ENCODE data around the gene IL1R1. TPM values are rescaled to one million over a fixed set of nuclear protein-coding genes. Genes with fewer than 3 reads are reported as not detected.

IL1R1 gene
- total RNA-seq, 2 donors from 2014 or later: 65.1 to 281 TPM

DNA sequence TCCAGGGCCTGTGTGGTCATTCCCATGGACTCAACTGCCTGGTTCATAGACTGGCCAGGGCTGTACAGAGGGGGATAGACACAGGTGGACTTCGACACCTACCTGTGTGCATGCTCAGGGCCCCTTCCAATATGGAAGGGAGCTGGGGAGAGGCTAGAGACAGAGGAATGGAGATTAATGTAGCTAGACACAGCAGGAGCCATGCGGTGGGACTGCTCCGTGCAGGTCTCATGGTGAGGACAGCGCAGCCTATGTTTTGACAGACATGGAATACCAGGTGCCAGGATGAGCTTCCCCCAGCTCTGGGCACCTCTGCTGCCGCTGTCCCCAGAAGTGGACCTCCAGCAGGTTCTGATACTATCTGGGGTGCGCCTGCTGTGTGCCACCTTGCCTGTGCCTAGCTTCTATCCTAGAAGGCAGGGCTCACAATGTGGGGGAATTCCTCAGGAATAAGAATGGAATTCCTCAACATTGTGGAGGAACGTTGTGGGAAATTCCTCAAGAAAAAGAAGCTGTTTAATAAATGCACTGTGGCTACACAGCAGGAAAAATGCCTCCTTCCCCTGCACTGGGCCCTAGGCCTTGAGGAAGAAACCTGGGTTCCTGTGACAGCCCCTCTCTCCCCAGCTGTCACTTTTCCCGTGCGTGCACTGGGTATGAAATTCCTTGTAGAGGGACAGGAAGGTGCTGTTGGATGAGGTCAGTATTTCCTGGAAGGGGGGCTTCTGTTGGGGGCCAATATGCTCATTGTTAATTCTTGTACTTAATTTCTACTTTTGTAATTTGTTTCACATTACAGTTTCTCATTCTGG is 7.3 kb downstream of the IL1R1 start:
- TF ChIP-seq CTCF (IDR thresholded peaks at IDR 0.05): no peak
- H3K27me3 ChIP-seq (replicated peaks; ENCODE audit: insufficient read depth): no peaks in the 10 kb centered on the region
- H3K4me1 ChIP-seq (ENCODE audit: control insufficient read depth in 1 of 2, low read depth in 2 of 2): peaks cover 0 to 5% of the 10 kb centered on the region in 2 donors
- no peak overlapping the region for H3K4me3 ChIP-seq
- DNase-seq (ENCODE audit: low spot score) (no peak), ATAC-seq (ENCODE audit: insufficient number of reproducible peaks, low FRiP score, low read depth) (no peak)
- peaks cover 5% of the 10 kb centered on the region for H3K9me3 ChIP-seq
- peaks cover 6% of the 10 kb centered on the region for H3K36me3 ChIP-seq
- H3K27ac ChIP-seq: no peak overlapping the region

DNA sequence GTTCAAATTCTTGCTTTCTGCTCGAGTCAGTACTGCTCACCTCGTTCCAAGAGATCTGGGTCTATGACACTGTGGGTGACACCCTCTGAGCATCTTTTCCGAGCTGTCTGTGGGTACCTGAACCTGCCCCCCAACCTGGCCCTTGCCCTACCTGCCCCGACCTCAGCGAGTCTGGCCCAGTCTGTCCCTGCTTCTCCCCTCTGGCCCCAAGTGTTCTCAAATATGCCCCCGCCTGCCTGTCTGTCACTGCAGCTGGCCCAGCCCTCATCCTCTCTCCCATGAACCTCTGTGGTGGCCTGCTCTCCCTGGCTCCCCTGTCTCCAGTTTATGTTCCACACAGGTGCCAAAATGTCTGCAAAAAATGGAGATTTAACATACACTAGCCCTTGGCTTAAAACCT is 11.8 kb downstream of the IL1R1 start:
- Histone ChIP-seq H3K27ac (no peak overlapping the region), H3K36me3 (peaks cover 27% of the 10 kb centered on the region), H3K27me3 (replicated peaks; ENCODE audit: insufficient read depth) (no peaks in the 10 kb centered on the region), H3K9me3 (no peaks in the 10 kb centered on the region), H3K4me1 (ENCODE audit: control insufficient read depth in 1 of 2, low read depth in 2 of 2) (peaks cover 7 to 8% of the 10 kb centered on the region in 2 donors), H3K4me3 (no peak overlapping the region)
- DNase-seq (ENCODE audit: low spot score) (no peak), ATAC-seq (ENCODE audit: insufficient number of reproducible peaks, low FRiP score, low read depth) (no peak)
- no peak for TF ChIP-seq CTCF (IDR thresholded peaks at IDR 0.05)

DNA sequence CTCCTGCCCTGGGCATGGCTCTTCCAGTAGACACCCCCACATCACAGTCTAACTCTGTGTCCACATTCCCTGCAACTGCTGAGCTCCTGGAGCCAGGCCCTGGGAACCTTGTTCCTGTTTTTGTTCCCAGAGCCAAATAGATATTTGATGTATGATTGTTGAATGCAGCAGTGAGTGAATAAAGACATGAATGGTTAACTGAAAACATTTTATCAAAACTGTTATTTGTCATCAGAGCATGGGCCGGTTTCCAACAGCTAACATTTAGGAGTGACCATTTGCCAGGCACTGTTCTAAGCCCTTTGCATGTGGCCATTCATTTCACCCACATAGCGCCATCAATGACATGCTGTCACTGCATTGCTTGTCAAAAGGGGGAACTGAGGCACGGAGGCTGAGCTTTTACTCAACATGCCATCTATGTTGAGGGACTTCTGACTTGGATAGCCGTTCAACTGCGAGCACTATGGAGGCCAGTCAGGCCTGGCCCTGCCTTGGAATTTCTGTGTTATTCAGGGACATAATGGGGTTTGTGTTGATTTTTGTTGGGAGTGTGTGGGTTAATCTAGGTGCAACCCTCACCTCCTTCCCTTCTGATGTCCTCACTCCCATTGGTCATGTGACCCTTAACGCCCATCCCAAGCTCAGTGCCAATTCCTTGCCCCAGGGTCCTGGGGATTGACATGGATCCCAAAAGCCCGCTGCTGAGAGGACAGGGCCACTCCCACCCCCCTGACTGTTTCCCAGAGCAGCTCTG is 12.6 kb downstream of the IL1R1 start:
- ATAC-seq (ENCODE audit: insufficient number of reproducible peaks, low FRiP score, low read depth): no peak
- H3K27ac ChIP-seq: peak overlapping the region in 1 of 2 donors; percentile 35

GRCh38 chr2:102155703-102156515 is 13.4 kb downstream of the IL1R1 start:
- Histone ChIP-seq H3K27ac (peak overlapping the region in 1 of 2 donors; percentile 35), H3K36me3 (peaks cover 34% of the 10 kb centered on the region), H3K4me3 (no peak overlapping the region), H3K4me1 (ENCODE audit: control insufficient read depth in 1 of 2, low read depth in 2 of 2) (peaks cover 7 to 8% of the 10 kb centered on the region in 2 donors), H3K27me3 (replicated peaks; ENCODE audit: insufficient read depth) (no peaks in the 10 kb centered on the region), H3K9me3 (no peaks in the 10 kb centered on the region)
- TF ChIP-seq CTCF (IDR thresholded peaks at IDR 0.05): no peak
- ATAC-seq (ENCODE audit: insufficient number of reproducible peaks, low FRiP score, low read depth) (no peak), DNase-seq (ENCODE audit: low spot score) (no peak)

More for the DNA sequence above, 12.6 kb downstream of the IL1R1 start:
- DNase-seq (ENCODE audit: low spot score): no peak
- Histone ChIP-seq H3K9me3 (no peaks in the 10 kb centered on the region), H3K4me3 (no peak overlapping the region), H3K4me1 (ENCODE audit: control insufficient read depth in 1 of 2, low read depth in 2 of 2) (peaks cover 7 to 8% of the 10 kb centered on the region in 2 donors), H3K27me3 (replicated peaks; ENCODE audit: insufficient read depth) (no peaks in the 10 kb centered on the region), H3K36me3 (peaks cover 31% of the 10 kb centered on the region)
- no peak for TF ChIP-seq CTCF (IDR thresholded peaks at IDR 0.05)
